HCT116 (cell line): ENCODE results near the gene MYCN. TPM values are rescaled to one million over a fixed set of nuclear protein-coding genes. Genes with fewer than 3 reads are reported as not detected.

Experiments
- ATAC-seq: fragments of 200-7000 bp; cut with Tn5 transposase; 2 replicates; pipeline ENCODE4 v1.9.1; 2020; ENCODE audit warnings: mild to moderate bottlenecking, moderate library complexity
- BruUV-seq: library from RNA; stranded (reverse); fragments of 400-500 nt; replicated peaks from 2 replicates; lab custom pipeline; 2021; lab: Mats Ljungman, UMichigan
- CTCF ChIA-PET: fragments of 300-600 bp; sonication (Branson Sonifier 250); formaldehyde crosslinking; loops from one replicate; lab custom pipeline; 2021; ENCODE audit warnings: antibody characterized with exemption; lab: Charles Lee
- POLR2A ChIA-PET: fragments of 300-600, 350-600 bp; sonication (Branson Sonifier 250); formaldehyde crosslinking; loops from one replicate; lab custom pipeline; 2021; ENCODE audit warnings: antibody characterized with exemption; lab: Charles Lee
- RAD21 ChIA-PET, 2 experiments: fragments of 300-600 bp; sonication (Branson Sonifier 250); formaldehyde crosslinking; loops; one replicate each; lab custom pipeline; 2023; ENCODE audit warnings: low total read pairs in 2 of 2; ENCODE audit not compliant: uncharacterized antibody in 2 of 2, unreplicated experiment in 2 of 2, low non-redundant PET in 1 of 2; lab: Charles Lee
- DNase-seq: peaks from one replicate; pipeline ENCODE4 v3.0.0-alpha.2; 2010; ENCODE audit warnings: low read depth, low spot score
- H2AFZ ChIP-seq: fragments of 200-600 bp; shearing (Covaris generic), sonication (generic); 2 replicates; pipeline ENCODE4 v1.6.1; 2017; ENCODE audit warnings: low read depth, mixed run types, mixed read lengths, antibody characterized with exemption, low read length; ENCODE audit not compliant: poor library complexity, severe bottlenecking
- H3K27ac ChIP-seq: 2 replicates; pipeline ENCODE4 v1.5.1; 2012; ENCODE audit warnings: low read depth, low read length
- H3K27me3 ChIP-seq: fragments of 200-600 bp; sonication (generic); 2 replicates; pipeline ENCODE4 v1.6.1; 2016; ENCODE audit warnings: mixed run types, low read length, mixed read lengths; ENCODE audit not compliant: insufficient read depth
- H3K36me3 ChIP-seq, 2 experiments: fragments of 200-500 bp in 1 of 2; fragments of 200-600 bp in 1 of 2; sonication (Bioruptor generic) in 1 of 2; sonication (generic) in 1 of 2; 2 replicates each; pipeline versions ENCODE4 v1.5.1 to v1.6.1; 2014 to 2016; ENCODE audit warnings: low read length in 2 of 2, inconsistent platforms in 1 of 2, mixed read lengths in 1 of 2, mixed run types in 1 of 2; ENCODE audit not compliant: insufficient read depth in 2 of 2, control insufficient read depth in 1 of 2
- H3K4me1 ChIP-seq, 2 experiments: fragments of 200-600 bp in 1 of 2; sonication (generic) in 1 of 2; 2 replicates each; pipeline versions ENCODE4 v1.5.1 to v1.6.1; 2012 to 2017; ENCODE audit warnings: low read length in 2 of 2, inconsistent platforms in 1 of 2, mild to moderate bottlenecking in 1 of 2, mixed read lengths in 1 of 2, mixed run types in 1 of 2, moderate library complexity in 1 of 2; ENCODE audit not compliant: insufficient read depth in 2 of 2, control insufficient read depth in 1 of 2
- H3K4me2 ChIP-seq: fragments of 200-600 bp; sonication (generic); 2 replicates; pipeline ENCODE4 v1.6.1; 2017; ENCODE audit warnings: mixed run types, low read length, mixed read lengths
- H3K4me3 ChIP-seq, 2 experiments: fragments of 200-600 bp in 1 of 2; sonication (generic) in 1 of 2; replicated peaks in 1 of 2; 2 replicates each; pipeline ENCODE4 v1.5.1; 2011 to 2016; ENCODE audit warnings: low read length in 2 of 2, control low read depth in 1 of 2, low read depth in 1 of 2, mild to moderate bottlenecking in 1 of 2, mixed read lengths in 1 of 2, mixed run types in 1 of 2
- H3K79me2 ChIP-seq: fragments of 200-600 bp; sonication (generic); 2 replicates; pipeline ENCODE4 v1.6.1; 2017; ENCODE audit warnings: mild to moderate bottlenecking, mixed run types, low read length, moderate library complexity, mixed read lengths; ENCODE audit not compliant: insufficient read depth
- H3K9ac ChIP-seq: fragments of 200-600 bp; sonication (generic); 2 replicates; pipeline ENCODE4 v1.6.1; 2016; ENCODE audit warnings: low read length, mixed read lengths
- H3K9me2 ChIP-seq: fragments of 200-600 bp; sonication (generic), shearing (Covaris generic); 2 replicates; pipeline ENCODE4 v1.6.1; 2017; ENCODE audit warnings: mixed run types, mild to moderate bottlenecking, moderate library complexity; ENCODE audit not compliant: insufficient read depth
- H3K9me3 ChIP-seq, 2 experiments: fragments of 200-500 bp in 1 of 2; fragments of 200-600 bp in 1 of 2; sonication (Bioruptor generic) in 1 of 2; sonication (generic) in 1 of 2; 2 replicates each; pipeline ENCODE4 v1.6.1; 2014 to 2017; ENCODE audit warnings: low read length in 2 of 2, mixed read lengths in 2 of 2, inconsistent platforms in 1 of 2, low read depth in 1 of 2, mild to moderate bottlenecking in 1 of 2, mixed run types in 1 of 2, moderate library complexity in 1 of 2; ENCODE audit not compliant: control insufficient read depth in 1 of 2, insufficient read depth in 1 of 2
- H4K20me1 ChIP-seq: fragments of 200-600 bp; sonication (generic), shearing (Covaris generic); 2 replicates; pipeline ENCODE4 v1.6.1; 2017; ENCODE audit warnings: mixed run types, mild to moderate bottlenecking, moderate library complexity; ENCODE audit not compliant: insufficient read depth
- ATF3 ChIP-seq: IDR thresholded peaks from 2 replicates; pipeline ENCODE4 v1.6.1; 2012
- CBX3 ChIP-seq: IDR thresholded peaks from 2 replicates; pipeline ENCODE4 v1.6.1; 2012; ENCODE audit warnings: low read depth
- CEBPB ChIP-seq: IDR thresholded peaks from 2 replicates; pipeline ENCODE4 v1.6.1; 2012; ENCODE audit warnings: low read depth
- EGR1 ChIP-seq: IDR thresholded peaks from 2 replicates; pipeline ENCODE4 v1.6.1; 2012; ENCODE audit warnings: low read depth
- JUND ChIP-seq: IDR thresholded peaks from 2 replicates; pipeline ENCODE4 v1.6.1; 2012
- MAX ChIP-seq: IDR thresholded peaks from 2 replicates; pipeline ENCODE4 v1.6.1; 2012
- POLR2AphosphoS5 ChIP-seq: IDR thresholded peaks from 2 replicates; pipeline ENCODE4 v1.6.1; 2011; ENCODE audit warnings: mild to moderate bottlenecking, low read depth, low read length, moderate library complexity
- RAD21 ChIP-seq: IDR thresholded peaks from 2 replicates; pipeline ENCODE4 v1.6.1; 2012; ENCODE audit warnings: low read depth, mild to moderate bottlenecking
- SIN3A ChIP-seq: IDR thresholded peaks from 2 replicates; pipeline ENCODE4 v1.6.1; 2012; ENCODE audit warnings: low read depth
- SP1 ChIP-seq: IDR thresholded peaks from 2 replicates; pipeline ENCODE4 v1.6.1; 2012; ENCODE audit warnings: low read depth
- SRF ChIP-seq: IDR thresholded peaks from 2 replicates; pipeline ENCODE4 v1.6.1; 2012; ENCODE audit warnings: low read depth
- TCF7L2 ChIP-seq: IDR thresholded peaks from 2 replicates; pipeline ENCODE4 v1.7.0; 2011; ENCODE audit warnings: borderline replicate concordance, inconsistent platforms; ENCODE audit not compliant: insufficient read depth, insufficient read length; ENCODE audit errors: extremely low read depth
- YY1 ChIP-seq: IDR thresholded peaks from 2 replicates; pipeline ENCODE4 v1.6.1; 2011; ENCODE audit warnings: low read length, low read depth, moderate library complexity, mild to moderate bottlenecking; ENCODE audit not compliant: insufficient replicate concordance; ENCODE audit errors: extremely low read depth
- ZFX ChIP-seq: fragments of 450-650 bp; IDR thresholded peaks from 2 replicates; pipeline ENCODE4 v1.6.1; 2017
- ZNF274 ChIP-seq: fragments of 200-500 bp; sonication (Bioruptor generic); IDR thresholded peaks from 2 replicates; pipeline ENCODE4 v1.6.1; 2014; ENCODE audit warnings: mild to moderate bottlenecking, low read depth, low read length, inconsistent platforms
- intact Hi-C: fragments of 100-400 bp; cut with micrococcal nuclease; formaldehyde crosslinking; loops from 2 replicates; pipeline ENCODE4 v1.10.0; 2022
- total RNA-seq: library from RNA; stranded (reverse); gene quantifications from one replicate; pipeline ENCODE4 v1.2.1, GENCODE V29; 2021; ENCODE audit not compliant: unreplicated experiment
- TF ChIP-seq, protein P1 (sequence below): IDR thresholded peaks from 2 replicates; pipeline ENCODE4 v1.6.1; 2012; ENCODE audit warnings: low read depth
- TF ChIP-seq, protein P2 (sequence below): IDR thresholded peaks from 2 replicates; pipeline ENCODE4 v1.6.1; 2011; ENCODE audit warnings: mild to moderate bottlenecking, low read length, moderate library complexity; ENCODE audit not compliant: insufficient replicate concordance; ENCODE audit errors: extremely low read depth

MYCN gene
- total RNA-seq, 1 experiment from 2014 or later: not detected

- no peaks in the 10 kb centered on the region for H3K9me3 ChIP-seq
- RAD21 ChIA-PET: no interaction called here
Observed at GRCh38 chr2:15911686-15912085, 28.7 kb upstream of the MYCN start.

More at GRCh38 chr2:15911686-15912085, 28.7 kb upstream of the MYCN start:
- Histone ChIP-seq H3K27me3 (no peaks in the 10 kb centered on the region), H3K4me3 (no peak overlapping the region), H3K4me1 (peaks cover 2 to 9% of the 10 kb centered on the region in 2 experiments; a peak in 1 of 4 replicates), H2AFZ (no peak overlapping the region), H4K20me1 (no peaks in the 10 kb centered on the region), H3K79me2 (no peaks in the 10 kb centered on the region), H3K36me3 (no peaks in the 10 kb centered on the region), H3K9me2 (no peaks in the 10 kb centered on the region), H3K4me2 (no peak overlapping the region), H3K27ac (no peak overlapping the region), H3K9ac (no peak overlapping the region)
- ChIA-PET CTCF (no interaction called here), POLR2A (no interaction called here)
- TF ChIP-seq JUND: no peak
- TF ChIP-seq, protein P1, sequence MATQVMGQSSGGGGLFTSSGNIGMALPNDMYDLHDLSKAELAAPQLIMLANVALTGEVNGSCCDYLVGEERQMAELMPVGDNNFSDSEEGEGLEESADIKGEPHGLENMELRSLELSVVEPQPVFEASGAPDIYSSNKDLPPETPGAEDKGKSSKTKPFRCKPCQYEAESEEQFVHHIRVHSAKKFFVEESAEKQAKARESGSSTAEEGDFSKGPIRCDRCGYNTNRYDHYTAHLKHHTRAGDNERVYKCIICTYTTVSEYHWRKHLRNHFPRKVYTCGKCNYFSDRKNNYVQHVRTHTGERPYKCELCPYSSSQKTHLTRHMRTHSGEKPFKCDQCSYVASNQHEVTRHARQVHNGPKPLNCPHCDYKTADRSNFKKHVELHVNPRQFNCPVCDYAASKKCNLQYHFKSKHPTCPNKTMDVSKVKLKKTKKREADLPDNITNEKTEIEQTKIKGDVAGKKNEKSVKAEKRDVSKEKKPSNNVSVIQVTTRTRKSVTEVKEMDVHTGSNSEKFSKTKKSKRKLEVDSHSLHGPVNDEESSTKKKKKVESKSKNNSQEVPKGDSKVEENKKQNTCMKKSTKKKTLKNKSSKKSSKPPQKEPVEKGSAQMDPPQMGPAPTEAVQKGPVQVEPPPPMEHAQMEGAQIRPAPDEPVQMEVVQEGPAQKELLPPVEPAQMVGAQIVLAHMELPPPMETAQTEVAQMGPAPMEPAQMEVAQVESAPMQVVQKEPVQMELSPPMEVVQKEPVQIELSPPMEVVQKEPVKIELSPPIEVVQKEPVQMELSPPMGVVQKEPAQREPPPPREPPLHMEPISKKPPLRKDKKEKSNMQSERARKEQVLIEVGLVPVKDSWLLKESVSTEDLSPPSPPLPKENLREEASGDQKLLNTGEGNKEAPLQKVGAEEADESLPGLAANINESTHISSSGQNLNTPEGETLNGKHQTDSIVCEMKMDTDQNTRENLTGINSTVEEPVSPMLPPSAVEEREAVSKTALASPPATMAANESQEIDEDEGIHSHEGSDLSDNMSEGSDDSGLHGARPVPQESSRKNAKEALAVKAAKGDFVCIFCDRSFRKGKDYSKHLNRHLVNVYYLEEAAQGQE: no peak
- no peak for TF ChIP-seq SP1
- no peak for TF ChIP-seq MAX
- TF ChIP-seq, protein P2, sequence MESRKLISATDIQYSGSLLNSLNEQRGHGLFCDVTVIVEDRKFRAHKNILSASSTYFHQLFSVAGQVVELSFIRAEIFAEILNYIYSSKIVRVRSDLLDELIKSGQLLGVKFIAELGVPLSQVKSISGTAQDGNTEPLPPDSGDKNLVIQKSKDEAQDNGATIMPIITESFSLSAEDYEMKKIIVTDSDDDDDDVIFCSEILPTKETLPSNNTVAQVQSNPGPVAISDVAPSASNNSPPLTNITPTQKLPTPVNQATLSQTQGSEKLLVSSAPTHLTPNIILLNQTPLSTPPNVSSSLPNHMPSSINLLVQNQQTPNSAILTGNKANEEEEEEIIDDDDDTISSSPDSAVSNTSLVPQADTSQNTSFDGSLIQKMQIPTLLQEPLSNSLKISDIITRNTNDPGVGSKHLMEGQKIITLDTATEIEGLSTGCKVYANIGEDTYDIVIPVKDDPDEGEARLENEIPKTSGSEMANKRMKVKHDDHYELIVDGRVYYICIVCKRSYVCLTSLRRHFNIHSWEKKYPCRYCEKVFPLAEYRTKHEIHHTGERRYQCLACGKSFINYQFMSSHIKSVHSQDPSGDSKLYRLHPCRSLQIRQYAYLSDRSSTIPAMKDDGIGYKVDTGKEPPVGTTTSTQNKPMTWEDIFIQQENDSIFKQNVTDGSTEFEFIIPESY: no peak
- no peak for TF ChIP-seq EGR1
- no peak for TF ChIP-seq POLR2AphosphoS5
- no peak for TF ChIP-seq CBX3
- TF ChIP-seq ZFX: no peak
- no peak for TF ChIP-seq YY1
- TF ChIP-seq TCF7L2: no peak
- no peak for TF ChIP-seq ZNF274
- no peak for TF ChIP-seq RAD21
- TF ChIP-seq SRF: no peak
- TF ChIP-seq CEBPB: no peak
- TF ChIP-seq SIN3A: no peak
- no peak for TF ChIP-seq ATF3
- BruUV-seq: no TSS peak
- DNase-seq: no peak
- intact Hi-C loops: no loop called here
- ATAC-seq: no peak
